Skeletal muscle satellite cell (primary cell): ENCODE results near the gene ZC3H14. TPM values are rescaled to one million over a fixed set of nuclear protein-coding genes. Genes with fewer than 3 reads are reported as not detected.
"Not testable (repeated sequence)": the region's sequence is repeated elsewhere in the genome, so short reads cannot be mapped to it uniquely, and the experiment has no call there.

ENCODE experiments used
- H3K27me3 ChIP-seq: 2 replicates; pipeline ENCODE4 v1.7.0; 2013; ENCODE audit warnings: low read length; ENCODE audit not compliant: control insufficient read depth, insufficient read depth
- H3K36me3 ChIP-seq: 2 replicates; pipeline ENCODE4 v1.7.0; 2013; ENCODE audit warnings: mild to moderate bottlenecking, control low read depth, low read length; ENCODE audit not compliant: insufficient read depth
- H3K4me1 ChIP-seq: 2 replicates; pipeline ENCODE4 v1.7.0; 2013; ENCODE audit warnings: low read length; ENCODE audit not compliant: control insufficient read depth, insufficient read depth
- H3K4me2 ChIP-seq: 2 replicates; pipeline ENCODE4 v1.7.0; 2013; ENCODE audit warnings: mild to moderate bottlenecking, low read length
- H3K4me3 ChIP-seq: 2 replicates; pipeline ENCODE4 v1.7.0; 2013; ENCODE audit warnings: low read length
- H3K9ac ChIP-seq: 2 replicates; pipeline ENCODE4 v1.7.0; 2013; ENCODE audit warnings: mild to moderate bottlenecking, low read depth, low read length, moderate library complexity
- H3K9me3 ChIP-seq: replicated peaks from 2 replicates; pipeline ENCODE4 v1.7.0; 2013; ENCODE audit warnings: mild to moderate bottlenecking, control low read depth, low read length
- total RNA-seq: library from RNA; depleted of rRNA; stranded (reverse); fragments of >200 nt; gene quantifications from 2 replicates; pipeline ENCODE4 v1.2.3, GENCODE V29; 2012; rRNA removed

The ZC3H14 gene
- total RNA-seq, result 45.7 and 46.1 TPM in 2 replicates

DNA sequence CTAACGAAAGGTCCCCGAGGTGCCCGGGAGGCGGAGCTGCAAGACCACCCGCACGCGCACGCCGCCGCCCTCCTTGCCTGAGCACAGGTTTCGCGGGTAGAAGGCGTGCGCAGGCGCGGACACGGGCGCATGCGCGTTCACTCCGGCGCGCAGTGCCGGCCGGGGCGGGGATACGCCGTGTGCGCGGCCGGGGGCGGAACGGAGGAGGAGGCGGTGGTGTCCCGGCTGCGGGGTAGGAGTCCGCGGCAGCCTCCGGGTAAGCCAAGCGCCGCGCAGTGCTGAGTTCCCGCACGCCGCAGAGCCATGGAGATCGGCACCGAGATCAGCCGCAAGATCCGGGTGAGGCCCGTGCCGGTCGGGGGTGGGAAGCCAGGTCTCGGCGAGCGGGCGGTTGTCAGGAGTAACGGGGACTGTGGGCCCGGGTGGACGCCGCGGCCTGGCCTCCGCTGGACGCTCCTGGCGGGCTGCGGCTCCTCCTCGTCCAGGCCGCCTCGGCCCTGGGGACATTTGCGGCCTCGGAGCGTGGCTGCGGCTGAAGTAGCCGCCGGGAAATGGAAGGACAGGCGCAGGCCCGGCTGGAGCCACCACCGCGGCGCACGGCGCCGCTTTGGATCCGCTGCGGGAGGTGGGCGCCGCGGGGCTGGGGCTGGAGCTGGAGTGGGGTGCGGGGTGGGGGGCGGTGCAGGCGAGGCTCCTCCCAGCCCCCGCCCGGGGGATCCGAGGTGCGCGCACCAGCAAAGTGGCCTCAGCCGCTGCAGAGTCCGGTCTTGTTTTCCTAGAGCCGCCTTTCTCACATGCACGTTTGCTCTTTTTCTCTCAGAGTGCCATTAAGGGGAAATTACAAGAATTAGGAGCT lies at the start of gene ZC3H14:
ZC3H14 (plus strand) TSS at position 207 of the 856 bp plus-strand sequence; CDS start at position 304, 97 bp downstream.
- Histone ChIP-seq H3K4me2 (peak within 1 kb of the TSS; percentile 85), H3K4me1 (peaks cover 15% of the 10 kb centered on the region), H3K36me3 (peaks cover 5% of the 10 kb centered on the region), H3K9me3 (no peaks in the 10 kb centered on the region), H3K27me3 (no peaks in the 10 kb centered on the region), H3K9ac (peak within 1 kb of the TSS; percentile 93), H3K4me3 (peak within 1 kb of the TSS; percentile 97)

DNA sequence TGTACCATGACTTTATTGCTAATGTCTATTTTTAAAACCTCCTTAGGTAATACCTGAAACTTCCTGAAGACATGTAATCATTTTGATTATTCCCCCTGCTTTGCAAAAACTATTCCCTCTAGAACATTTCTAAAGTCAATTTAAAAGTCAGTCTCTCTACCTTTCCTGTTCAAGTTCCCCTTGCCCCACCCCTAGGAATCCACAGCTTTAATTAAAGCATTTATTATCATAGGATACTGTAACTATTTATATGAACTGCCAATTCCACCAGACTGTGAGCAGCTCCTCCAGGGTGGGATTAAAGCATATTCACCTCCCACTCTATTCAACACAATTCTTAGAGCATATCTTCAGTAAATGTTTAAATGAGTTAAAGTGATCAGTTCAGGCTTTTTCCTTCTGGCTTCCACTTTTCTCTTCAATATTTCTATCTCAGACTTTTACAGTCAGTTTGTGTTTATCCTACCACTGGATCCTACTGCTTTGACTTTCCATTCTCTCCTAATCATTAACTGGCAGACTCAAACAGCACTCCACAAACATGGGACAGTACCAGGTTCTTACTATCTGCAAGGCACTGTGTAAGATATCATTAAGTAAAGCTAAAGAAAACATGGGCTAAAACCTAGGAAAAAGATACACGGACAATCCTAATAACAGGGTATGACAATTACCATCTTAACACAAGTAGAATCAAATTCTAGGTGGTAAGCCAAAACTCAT lies 47.2 kb upstream of the ZC3H14 start:
- Histone ChIP-seq H3K4me3 (no peak overlapping the region), H3K36me3 (peaks cover 22% of the 10 kb centered on the region), H3K9ac (no peak overlapping the region), H3K27me3 (no peaks in the 10 kb centered on the region), H3K4me1 (peaks cover 10% of the 10 kb centered on the region), H3K9me3 (no peaks in the 10 kb centered on the region), H3K4me2 (no peak overlapping the region)

DNA sequence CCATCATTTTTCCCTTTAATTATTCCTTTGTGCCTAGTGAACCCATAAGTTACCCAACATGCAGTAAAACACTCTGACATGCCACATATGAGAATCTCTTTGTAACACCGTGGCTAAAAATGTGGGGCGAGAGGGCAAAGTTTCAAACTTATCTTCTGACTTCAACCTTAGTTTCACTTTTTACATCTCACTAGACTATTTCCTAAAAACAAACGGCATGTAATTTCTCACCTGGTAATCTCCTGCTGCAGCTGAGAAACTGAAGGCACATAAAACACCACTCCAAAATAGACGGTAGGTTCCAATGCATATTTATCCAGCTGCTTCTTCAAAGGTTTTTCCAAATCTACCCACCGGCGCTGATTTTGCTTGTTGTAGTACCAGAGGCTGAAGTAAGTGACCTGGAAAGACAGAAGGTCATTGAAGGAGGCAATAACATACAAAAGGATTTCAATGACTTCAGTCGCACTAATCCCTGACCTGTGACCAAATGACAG lies 45.9 kb upstream of the ZC3H14 start:
- no peak overlapping the region for H3K4me3 ChIP-seq

GRCh38 chr14:88518592-88519512 lies 44.0 kb upstream of the ZC3H14 start:
- no peaks in the 10 kb centered on the region for H3K27me3 ChIP-seq
- H3K36me3 ChIP-seq, result peaks cover 14% of the 10 kb centered on the region
- H3K9me3 ChIP-seq, result no peaks in the 10 kb centered on the region
- H3K9ac ChIP-seq, result no peak overlapping the region
- H3K4me2 ChIP-seq, result no peak overlapping the region
- peaks cover 10% of the 10 kb centered on the region for H3K4me1 ChIP-seq
- no peak overlapping the region for H3K4me3 ChIP-seq

More for the DNA sequence above, 45.9 kb upstream of the ZC3H14 start:
- peaks cover 10% of the 10 kb centered on the region for H3K4me1 ChIP-seq
- H3K36me3 ChIP-seq, result peaks cover 22% of the 10 kb centered on the region
- H3K9me3 ChIP-seq, result no peaks in the 10 kb centered on the region
- H3K9ac ChIP-seq, result no peak overlapping the region
- H3K4me2 ChIP-seq, result no peak overlapping the region
- no peaks in the 10 kb centered on the region for H3K27me3 ChIP-seq

DNA sequence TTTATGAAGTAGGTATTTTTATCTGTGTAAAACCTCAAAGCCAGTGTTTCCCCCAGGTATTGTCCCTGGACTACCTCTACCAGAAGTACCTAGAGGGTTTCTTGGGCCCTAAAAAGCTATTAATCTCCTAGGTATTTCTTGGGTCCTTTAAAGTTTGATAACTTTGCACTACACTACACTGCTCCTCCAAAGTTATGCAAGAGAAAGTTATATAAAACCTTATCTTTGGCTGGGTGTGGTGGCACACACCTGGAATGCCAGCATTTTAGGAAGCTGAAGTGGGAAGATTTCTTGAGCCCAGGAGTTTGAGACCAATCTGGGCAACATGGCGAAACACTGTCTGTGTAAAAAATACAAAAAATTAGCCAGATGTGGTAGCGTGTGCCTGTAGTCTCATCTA lies 42.9 kb upstream of the ZC3H14 start:
- no peaks in the 10 kb centered on the region for H3K27me3 ChIP-seq

GRCh38 chr14:88521818-88522217 lies 41.0 kb upstream of the ZC3H14 start:
- H3K27me3 ChIP-seq, result no peaks in the 10 kb centered on the region
- no peaks in the 10 kb centered on the region for H3K9me3 ChIP-seq
- no peak overlapping the region for H3K9ac ChIP-seq
- H3K4me1 ChIP-seq, result peaks cover 10% of the 10 kb centered on the region
- no peak overlapping the region for H3K4me3 ChIP-seq
- no peak overlapping the region for H3K4me2 ChIP-seq
- no peaks in the 10 kb centered on the region for H3K36me3 ChIP-seq

More for the DNA sequence above, 42.9 kb upstream of the ZC3H14 start:
- no peak overlapping the region for H3K4me3 ChIP-seq
- no peak overlapping the region for H3K9ac ChIP-seq
- peaks cover 13% of the 10 kb centered on the region for H3K36me3 ChIP-seq
- no peak overlapping the region for H3K4me2 ChIP-seq
- H3K4me1 ChIP-seq, result peaks cover 10% of the 10 kb centered on the region
- H3K9me3 ChIP-seq, result no peaks in the 10 kb centered on the region

- H3K4me3 ChIP-seq, result no peak overlapping the region
- H3K9ac ChIP-seq, result no peak overlapping the region
- H3K9me3 ChIP-seq, result no peaks in the 10 kb centered on the region
- no peaks in the 10 kb centered on the region for H3K27me3 ChIP-seq
- peaks cover 10% of the 10 kb centered on the region for H3K4me1 ChIP-seq
- H3K4me2 ChIP-seq, result no peak overlapping the region
- no peaks in the 10 kb centered on the region for H3K36me3 ChIP-seq
Observed at GRCh38 chr14:88522393-88522792, 40.4 kb upstream of the ZC3H14 start.

DNA sequence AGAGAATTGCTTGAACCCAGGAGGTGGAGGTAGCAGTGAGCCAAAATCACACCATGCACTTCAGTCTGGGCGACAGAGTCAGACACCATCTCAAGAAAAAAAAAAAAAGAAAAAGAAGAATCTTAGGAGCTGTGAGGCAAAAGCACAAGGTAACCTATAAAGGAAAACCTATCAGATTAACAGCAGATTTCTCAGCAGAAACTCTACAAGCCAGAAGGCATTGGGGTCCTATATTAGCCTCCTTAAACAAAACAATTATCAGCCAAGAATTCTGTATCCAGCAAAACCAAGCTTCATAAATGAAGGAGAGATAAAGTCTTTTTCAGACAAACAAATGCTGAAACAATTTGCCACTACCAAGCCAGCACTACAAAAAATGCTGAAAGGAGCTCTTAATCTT lies 32.9 kb upstream of the ZC3H14 start:
- H3K27me3 ChIP-seq, H3K4me3 ChIP-seq, H3K9me3 ChIP-seq, H3K4me1 ChIP-seq, H3K9ac ChIP-seq, H3K4me2 ChIP-seq: not testable (repeated sequence)
- peaks cover 23% of the 10 kb centered on the region for H3K36me3 ChIP-seq

- no peak overlapping the region for H3K9ac ChIP-seq
- no peak overlapping the region for H3K4me2 ChIP-seq
- H3K4me1 ChIP-seq, result no peaks in the 10 kb centered on the region
- H3K9me3 ChIP-seq, result no peaks in the 10 kb centered on the region
- peaks cover 35% of the 10 kb centered on the region for H3K36me3 ChIP-seq
- no peak overlapping the region for H3K4me3 ChIP-seq
- no peaks in the 10 kb centered on the region for H3K27me3 ChIP-seq
Observed at GRCh38 chr14:88533064-88533602, 29.7 kb upstream of the ZC3H14 start.

- Histone ChIP-seq H3K27me3 (no peaks in the 10 kb centered on the region), H3K4me1 (no peaks in the 10 kb centered on the region), H3K36me3 (peaks cover 31% of the 10 kb centered on the region), H3K9me3 (no peaks in the 10 kb centered on the region), H3K4me3 (no peak overlapping the region), H3K4me2 (no peak overlapping the region), H3K9ac (no peak overlapping the region)
Observed at GRCh38 chr14:88535149-88535548, 27.7 kb upstream of the ZC3H14 start.
